Kidney capillary endothelial cell (primary cell): ENCODE measurements around the gene LIG1.

Experiments
- DNase-seq: peaks from one replicate; pipeline ENCODE4 v3.0.0-alpha.2; 2018; ENCODE audit warnings: low spot score

LIG1 gene

DNA sequence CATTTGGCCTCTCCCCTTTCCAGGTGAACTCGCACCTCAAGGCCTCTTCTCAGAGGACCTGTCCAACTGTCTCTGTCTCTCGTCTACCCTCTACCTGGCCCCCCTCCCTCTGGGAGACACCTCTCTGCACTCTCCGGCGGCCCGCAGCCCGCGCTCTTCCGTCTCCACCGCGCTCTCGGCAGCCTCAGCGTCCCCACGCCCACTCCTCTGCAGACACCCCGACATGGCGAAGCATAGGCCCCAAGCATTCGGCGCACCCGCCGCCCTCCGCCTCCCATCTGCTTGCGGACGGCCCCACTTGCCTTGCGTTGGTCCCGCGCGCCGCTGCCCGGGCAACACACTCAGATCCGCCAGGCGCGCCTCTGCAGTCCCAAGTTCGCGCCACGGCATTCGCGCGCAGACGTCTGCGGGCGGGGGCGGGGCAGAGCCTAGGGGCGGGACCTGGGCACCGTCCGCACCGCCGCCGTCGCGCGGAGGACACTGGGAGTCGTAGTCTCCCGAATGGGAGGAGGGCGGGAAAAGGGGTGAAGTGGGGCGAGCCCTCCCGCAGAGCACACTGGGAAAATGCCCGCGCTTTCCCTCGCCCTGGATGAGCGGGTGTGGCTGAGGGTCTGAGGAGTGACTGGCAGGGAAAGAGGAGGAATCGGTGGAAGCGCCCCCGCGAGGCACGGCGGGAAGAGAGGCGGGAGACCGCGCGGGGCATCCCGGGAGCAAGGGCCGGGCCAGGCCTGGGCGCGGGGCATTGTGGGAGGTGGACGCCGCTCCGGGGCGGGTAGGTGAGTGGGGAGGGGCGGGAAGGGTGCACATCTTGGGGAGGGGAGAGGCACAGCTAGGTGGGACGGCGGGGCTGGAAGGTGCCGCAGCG is at the start of gene LIG1, which contains the start of gene ZSWIM9:
Gene LIG1 (minus strand): TSS at position 406 of the 865 bp plus-strand sequence. CDS start 4,778 bp downstream, outside the sequence.
Gene ZSWIM9 (plus strand): TSS at position 742 of the 865 bp plus-strand sequence. CDS start 1,123 bp downstream, outside the sequence.
- peak; percentile 90 for DNase-seq

DNA sequence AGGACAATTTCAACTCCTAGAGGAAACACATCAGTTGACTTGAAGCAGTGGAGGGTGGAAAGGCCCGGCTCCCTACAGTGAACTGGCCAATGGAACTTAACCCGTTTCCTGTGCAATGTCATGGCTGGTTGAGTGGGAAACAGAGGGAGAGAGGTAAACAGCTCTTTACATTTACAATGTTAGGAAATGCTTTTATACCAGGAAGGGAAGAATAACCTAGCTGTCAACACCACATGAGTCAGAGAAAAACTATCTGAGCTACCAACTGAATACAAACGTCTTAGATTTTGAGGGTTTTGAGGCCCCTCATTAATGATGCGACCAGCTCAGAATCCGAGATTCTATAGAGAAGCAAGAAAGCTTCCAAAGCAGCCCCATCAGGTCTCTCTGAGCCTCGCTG is 48.9 kb upstream of the LIG1 start:
- peak; percentile 43 for DNase-seq

GRCh38 chr19:48216933-48217332 is 46.8 kb upstream of the LIG1 start:
- DNase-seq, result no peak

DNA sequence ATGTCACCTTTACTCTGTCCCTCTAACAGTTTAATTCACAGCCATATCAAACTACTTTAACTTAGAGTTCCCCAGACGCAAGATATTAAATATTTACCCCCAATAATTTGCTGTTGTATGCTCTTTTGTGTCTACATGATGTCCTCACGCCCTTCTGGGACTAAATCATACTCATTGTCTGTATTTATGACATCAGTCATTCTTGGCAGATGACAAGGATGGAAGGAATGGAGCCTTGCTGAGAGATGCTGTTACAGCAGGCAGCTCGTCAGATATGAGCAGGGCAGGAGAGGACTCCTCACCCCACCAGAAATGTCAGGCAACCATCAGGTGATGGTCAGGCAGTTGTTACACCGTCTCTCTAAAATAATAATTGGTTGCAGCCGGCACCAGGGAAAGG is 43.8 kb upstream of the LIG1 start:
- DNase-seq, result no peak

- DNase-seq, result peak; percentile 60
These were observed 39.9 kb upstream of the LIG1 start for GRCh38 chr19:48210005-48210404.

DNA sequence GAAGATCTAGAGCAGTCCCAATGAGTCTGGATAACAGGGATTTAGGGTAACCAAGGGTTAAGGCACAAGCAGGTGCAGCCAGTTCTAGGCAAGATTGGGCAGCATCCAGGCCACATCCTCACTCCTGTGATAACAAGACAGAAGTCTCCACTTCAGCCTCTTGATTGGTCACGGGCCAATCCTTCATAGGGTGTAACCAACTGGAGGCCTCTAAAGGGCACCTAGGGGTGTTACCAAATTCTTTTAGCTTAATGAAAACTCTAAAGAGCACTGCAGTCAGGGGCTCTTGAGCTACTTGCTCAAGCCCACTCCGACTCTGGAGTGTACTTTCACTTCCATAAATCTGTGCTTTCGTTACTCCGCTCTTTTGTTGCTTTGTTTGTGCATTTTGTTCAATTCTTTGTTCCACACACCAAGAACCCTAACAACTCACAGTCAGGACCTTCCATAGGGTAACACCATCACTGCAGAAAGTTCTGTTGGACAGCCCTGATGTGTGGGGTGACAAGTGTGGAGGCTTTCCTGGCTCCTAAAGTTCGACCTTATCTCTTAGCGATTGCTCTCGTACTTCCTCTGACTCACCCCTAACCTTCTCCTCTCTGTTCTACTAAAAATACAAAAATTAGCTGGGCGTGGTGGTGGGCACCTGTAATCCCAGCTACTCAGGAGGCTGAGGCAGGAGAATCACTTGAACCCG is 36.4 kb upstream of the LIG1 start:
- no peak for DNase-seq

DNA sequence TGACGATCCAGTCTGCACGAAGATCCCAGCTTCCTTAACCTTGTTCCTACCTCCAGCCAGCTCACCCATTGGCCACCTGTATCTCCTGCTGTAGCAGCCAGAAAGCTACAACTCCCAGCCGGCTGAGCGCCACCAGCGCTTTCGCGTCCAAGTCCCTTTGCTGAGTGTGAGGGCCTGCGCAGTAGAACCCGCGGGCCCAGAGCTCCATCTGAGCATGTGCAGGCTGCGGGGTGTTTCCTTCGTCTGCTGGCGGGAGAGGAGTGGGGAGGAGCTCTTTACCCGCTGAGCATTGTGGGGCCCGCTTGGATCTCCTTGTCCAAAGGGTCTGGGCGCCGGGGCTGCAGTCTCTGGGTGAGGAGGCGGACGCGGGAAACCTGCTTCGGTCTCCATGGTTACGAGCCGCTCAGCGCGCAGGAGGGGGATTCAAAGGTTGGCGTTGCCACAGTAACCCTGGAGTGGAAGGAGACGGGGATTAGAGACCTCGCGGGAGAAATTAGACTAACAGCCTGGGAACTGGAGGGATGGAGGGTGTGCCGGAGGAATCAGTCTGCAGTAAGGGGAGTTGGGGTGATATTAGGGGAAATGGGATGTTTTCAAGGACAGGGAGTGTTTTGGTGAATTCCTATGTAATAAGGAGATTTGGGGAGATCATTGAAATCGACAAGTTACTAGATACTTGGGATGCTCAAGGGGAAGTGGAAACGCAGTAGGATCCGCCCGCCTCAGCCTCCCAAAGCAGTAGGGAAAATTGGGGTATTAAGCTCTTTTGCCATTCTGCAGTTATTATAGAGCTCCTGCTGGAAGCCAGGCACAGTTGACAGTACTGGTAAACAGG is 33.9 kb upstream of the LIG1 start:
- peak; percentile 93 for DNase-seq

GRCh38 chr19:48203222-48203793 is 33.2 kb upstream of the LIG1 start:
- no peak for DNase-seq

GRCh38 chr19:48196933-48197665 is 27.0 kb upstream of the LIG1 start:
- DNase-seq, result peak; percentile 10

- DNase-seq, result no peak
These were observed 26.2 kb upstream of the LIG1 start for GRCh38 chr19:48196321-48196763.

DNA sequence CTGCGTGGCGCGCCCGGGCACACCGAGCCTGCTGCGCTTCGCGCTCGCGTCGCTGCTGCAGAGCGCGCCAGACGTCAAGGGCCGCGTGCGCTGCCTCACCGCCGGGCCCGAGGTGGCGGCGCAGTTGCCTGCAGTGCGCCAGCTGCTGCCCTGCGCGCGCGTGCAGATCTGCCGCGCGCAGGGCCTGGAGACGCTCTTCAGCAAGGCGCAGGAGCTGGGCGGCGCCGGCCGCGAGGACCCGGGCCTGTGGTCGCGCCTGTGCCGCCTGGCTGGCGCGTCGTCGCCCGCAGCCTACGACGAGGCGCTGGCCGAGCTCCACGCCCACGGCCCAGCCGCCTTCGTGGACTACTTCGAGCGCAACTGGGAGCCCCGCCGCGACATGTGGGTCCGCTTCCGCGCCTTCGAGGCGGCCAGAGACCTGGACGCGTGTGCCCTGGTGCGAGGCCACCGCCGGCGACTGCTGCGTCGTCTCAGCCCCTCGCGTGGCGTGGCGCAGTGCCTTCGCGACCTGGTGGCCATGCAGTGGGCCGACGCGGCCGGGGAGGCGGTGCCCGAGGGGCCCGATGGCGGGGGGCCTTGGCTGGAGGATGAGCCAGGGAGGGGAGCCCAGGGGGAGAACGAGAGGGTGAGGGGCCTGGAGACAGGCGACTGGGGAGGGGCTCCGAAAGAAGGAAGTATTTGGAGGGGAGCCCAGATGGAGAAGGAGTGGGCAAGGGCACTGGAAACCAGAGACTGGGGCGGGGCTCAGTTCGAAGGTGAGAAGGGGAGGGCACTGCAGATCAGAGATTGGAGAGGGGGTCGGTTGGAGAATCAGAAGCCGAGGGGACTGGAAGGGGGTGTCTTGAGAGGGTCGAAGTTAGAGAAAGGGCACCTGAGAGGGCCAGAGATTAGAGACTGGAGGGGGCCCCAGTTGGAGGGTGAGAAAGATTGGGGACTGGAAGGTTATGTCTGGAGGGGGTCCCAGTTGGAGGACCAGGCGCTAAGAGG is 25.0 kb upstream of the LIG1 start:
- no peak for DNase-seq

DNA sequence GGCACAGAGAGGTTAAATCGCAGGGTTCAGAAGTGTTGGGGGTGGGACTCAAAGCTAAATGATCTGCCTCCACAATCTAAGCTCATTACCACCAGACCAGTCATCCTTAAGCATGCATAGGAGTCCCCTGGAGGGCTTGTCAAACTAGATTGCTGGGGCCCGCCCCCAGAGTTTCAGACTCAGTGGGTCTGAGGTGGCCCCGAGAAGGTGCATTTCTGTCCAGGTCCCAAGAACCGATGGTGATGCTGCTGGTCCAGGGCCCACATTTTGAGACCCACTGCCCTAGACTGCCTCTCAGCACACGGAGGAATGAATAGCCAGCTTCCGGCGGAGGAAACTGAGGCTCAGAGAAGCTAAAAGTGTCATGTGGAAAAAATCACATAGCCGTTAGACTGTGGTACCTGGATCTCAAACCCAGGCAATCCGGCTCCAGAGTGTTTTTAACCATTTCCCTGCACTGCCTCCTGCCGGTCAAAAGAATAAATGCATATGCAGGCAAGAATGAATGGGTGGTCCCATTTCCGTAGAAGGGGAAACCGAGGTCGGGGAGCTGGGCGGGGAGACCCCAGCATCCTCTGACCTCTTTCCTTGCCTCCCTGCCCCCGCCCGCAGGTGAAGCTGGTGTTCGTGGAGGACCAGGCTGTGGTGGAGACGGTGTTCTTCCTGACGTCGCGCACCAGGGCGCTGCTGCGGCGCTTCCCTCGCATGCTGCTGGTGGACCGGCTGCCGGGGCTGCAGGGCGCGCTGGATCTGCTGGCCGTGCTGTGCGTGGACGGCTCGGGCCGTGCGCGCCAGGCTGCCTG is 24.1 kb upstream of the LIG1 start:
- DNase-seq, result no peak

- no peak for DNase-seq
These were observed 22.6 kb upstream of the LIG1 start for GRCh38 chr19:48192750-48193149.

DNA sequence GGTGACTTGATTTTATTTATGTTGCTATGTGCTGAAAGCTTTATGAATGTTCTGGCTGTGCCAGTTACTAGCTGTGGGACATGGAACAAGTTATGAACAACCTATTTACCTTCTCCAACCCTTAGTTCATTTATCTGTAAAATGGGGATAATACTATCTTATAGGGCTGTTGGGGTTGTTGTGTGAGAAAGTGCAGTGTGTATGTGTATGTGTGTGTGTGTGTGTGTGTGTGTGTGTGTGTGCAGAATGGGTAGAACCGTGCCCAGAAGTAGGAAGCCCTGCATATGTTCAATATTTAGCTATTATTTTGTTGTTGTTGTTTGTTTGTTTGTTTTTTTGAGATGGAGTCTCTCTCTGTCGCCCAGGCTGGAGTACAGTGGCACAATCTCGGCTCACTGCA is 20.7 kb upstream of the LIG1 start:
- DNase-seq, result no peak

DNA sequence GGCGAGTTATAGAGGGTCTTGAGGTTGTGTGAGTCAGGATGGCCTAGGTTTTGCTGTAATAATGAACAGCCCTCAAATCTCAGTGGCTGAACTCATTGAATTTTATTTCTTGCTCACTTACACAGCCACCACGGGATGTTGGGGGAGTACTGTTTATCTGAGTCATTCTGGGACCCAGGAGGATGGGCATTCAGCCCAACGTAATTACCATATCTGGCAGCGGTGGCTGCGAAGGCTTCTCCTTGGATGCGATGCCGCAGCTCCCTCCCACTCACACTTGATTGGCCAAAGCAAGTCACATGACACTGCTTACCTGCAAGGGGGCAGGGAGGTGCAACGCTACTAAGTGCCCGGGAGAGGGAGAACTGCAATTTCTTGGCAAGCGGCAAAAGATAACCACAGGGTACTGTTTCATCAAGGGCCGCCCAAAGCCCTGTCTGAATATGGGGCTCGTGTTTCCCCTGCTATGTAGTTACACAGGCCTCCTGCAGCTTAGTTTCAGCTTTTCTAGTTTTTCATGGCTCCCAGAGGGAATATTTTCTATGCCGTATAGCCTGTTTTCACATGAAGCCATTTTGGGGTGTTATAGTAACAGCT is 20.2 kb upstream of the LIG1 start:
- no peak for DNase-seq

DNA sequence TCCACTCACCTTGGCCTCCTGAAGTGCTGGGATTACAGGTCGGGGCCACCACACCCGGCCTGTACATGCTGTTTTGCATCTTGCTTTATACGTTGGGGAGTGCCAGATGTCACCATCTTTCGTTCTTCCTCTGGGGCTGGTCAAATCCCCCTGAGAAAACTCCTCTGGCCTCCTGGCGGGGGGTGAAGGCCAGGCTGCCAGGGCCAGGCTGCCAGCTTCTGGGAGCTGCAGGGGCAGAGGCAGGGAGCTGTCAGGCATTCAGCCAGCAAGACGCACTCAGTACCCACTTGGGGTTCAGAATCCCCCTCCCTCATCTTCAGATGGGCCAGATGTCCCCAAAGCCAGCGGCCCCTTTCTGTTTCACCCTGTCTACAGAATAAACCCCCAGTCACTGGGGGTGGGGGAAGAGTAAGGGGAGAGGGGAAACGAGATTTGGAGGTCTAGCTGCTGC is 16.4 kb upstream of the LIG1 start:
- DNase-seq, result no peak

DNA sequence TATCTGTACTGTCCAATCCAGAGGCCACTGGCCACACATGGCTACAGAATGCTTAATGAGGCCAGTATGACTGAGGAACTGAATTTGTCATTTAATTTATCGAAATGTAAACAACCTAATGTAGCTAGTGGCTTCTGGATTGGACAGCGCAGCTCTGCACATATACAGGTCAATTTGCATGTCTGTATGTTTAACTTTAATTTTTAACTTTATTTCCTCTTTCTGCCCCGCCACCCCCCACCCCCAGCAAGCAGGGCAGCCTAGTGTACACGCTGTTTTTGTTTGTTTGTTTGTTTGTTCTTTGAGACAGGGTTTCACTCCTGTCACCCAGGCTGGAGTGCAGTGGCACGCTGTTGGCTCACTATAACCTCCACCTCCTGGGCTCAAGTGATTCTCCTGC is 15.9 kb upstream of the LIG1 start:
- DNase-seq, result no peak

DNA sequence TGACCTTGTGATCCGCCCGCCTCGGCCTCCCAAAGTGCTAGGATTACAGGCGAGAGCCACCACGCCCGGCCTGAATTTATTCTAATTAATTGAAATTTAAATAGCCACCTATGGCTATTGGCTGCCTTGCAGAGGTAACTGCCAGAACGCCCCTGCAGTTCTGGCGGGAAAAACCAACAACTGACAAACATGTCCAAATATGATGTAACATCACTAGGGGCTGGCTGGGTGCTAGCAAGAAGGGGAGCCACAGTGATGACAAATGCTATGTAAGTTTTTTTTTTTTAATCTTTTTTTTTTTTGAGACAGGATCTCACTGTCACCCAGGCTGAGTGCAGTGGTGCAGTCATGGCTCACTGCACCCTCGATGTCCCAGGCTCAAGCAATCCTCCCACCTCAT is 13.2 kb upstream of the LIG1 start:
- no peak for DNase-seq

DNA sequence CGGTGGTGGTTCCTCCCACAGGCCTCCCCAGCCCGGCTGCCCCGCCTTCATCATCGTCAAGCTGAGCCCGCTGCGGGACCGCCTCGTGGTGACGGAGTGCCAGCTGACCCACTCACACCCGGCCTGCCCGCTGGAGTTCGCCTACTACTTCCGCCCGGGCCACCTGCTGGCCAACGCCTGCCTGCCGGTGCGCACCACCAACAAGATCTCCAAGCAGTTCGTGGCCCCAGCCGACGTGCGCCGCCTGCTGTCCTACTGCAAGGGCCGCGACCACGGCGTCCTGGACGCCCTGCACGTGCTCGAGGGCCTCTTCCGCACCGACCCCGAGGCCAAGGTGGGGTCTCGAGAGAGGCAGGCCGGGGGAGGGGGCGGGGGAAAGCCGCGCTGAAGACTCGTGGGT is 12.3 kb upstream of the LIG1 start:
- DNase-seq, result no peak
